ENCODE results near the gene MRPL54. TPM values are rescaled to one million over a fixed set of nuclear protein-coding genes. Genes with fewer than 3 reads are reported as not detected.
A peak's percentile ranks its signal among the peaks of the same experiment; 100 is the strongest.

The MRPL54 gene
- total RNA-seq, 1 experiment from 2014 or later: 67.1 TPM

DNA sequence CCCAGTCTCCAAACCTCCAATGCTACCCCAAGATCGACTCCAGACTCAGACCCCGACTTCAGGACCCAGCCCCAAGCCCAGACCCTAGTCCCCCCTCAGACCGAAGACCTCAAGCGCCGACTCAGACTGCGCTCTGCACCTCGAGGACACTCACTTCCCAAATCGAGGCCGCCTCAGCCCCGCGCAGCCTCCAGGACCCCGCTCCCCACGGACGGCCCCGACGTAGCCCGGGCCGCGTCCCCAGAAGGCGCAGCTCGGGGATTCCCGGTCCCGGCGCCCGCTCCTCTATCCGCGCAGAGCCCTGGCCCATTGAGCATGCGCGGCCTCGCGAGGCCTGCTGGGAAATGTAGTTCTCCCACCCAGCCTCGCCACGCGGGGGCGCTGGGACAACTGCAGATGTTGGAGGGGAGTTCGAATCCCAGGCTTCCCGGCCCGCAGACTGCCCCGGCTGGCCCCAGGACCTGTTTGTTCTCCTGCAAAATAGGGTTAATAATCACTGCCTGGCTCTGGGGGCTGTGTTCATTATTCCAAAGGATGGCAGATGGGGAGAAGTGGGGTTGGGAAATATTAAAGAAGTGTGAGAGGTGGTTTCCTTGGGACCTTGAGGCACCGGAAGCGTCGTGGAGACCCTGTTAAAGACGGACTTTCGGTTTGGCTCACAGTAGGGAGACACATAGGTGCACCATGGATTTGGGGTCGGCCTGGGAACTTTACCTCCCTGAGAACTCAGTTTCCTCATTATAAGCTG lies 926 bp upstream of the MRPL54 start, which contains the start of gene APBA3:
Gene APBA3, minus strand, starts transcription at position 311 of the 748 bp plus-strand sequence. CDS start 1,428 bp downstream, outside the sequence.
- Histone ChIP-seq H3K79me2 (ENCODE audit: insufficient read depth, low read length) (peaks cover 32% of the 10 kb centered on the region), H3K36me3 (ENCODE audit: control insufficient read depth in 1 of 2, insufficient read depth in 2 of 2, low read length in 2 of 2) (peaks cover 2 to 14% of the 10 kb centered on the region in 2 experiments; a peak in 2 of 4 replicates), H2AFZ (ENCODE audit: low read depth, low read length, poor library complexity, severe bottlenecking) (peak within 1 kb of the TSS; percentile 62), H3K27ac (ENCODE audit: low read depth, low read length) (peak within 1 kb of the TSS; percentile 93), H4K20me1 (ENCODE audit: insufficient read depth) (no peaks in the 10 kb centered on the region), H3K27me3 (ENCODE audit: insufficient read depth, low read length) (no peaks in the 10 kb centered on the region), H3K9me2 (ENCODE audit: insufficient read depth) (no peaks in the 10 kb centered on the region), H3K4me1 (ENCODE audit: control insufficient read depth in 1 of 2, insufficient read depth in 2 of 2, low read length in 2 of 2) (peaks cover 6 to 14% of the 10 kb centered on the region in 2 experiments; a peak in 2 of 4 replicates), H3K9ac (ENCODE audit: low read length) (peak within 1 kb of the TSS; percentile 85), H3K4me3 (replicated peaks in 1 of 2; ENCODE audit: low read depth in 1 of 2, low read length in 2 of 2) (peak within 1 kb of the TSS; percentile 77 to 99), H3K9me3 (ENCODE audit: control insufficient read depth in 1 of 2, insufficient read depth in 1 of 2, low read depth in 1 of 2, low read length in 2 of 2) (no peaks in the 10 kb centered on the region), H3K4me2 (ENCODE audit: low read length) (peak within 1 kb of the TSS; percentile 86)
- intact Hi-C loops (cut with micrococcal nuclease): loop anchor here (1.0 to 5.0 kb wide), 2 partner anchors 33 to 61 kb away; no protein-coding TSS in a partner anchor
- no TSS peak for BruUV-seq (replicated peaks)
- RAD21 ChIA-PET (ENCODE audit: low non-redundant PET in 1 of 2, low total read pairs in 2 of 2, uncharacterized antibody in 2 of 2, unreplicated experiment in 2 of 2): interaction anchor here in 1 of 2 experiments (1.6 kb wide), 1 partner anchor 88 kb away, joined by 3 read pairs; no protein-coding TSS in a partner anchor
- TF ChIP-seq, protein P1, sequence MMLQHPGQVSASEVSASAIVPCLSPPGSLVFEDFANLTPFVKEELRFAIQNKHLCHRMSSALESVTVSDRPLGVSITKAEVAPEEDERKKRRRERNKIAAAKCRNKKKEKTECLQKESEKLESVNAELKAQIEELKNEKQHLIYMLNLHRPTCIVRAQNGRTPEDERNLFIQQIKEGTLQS (IDR thresholded peaks at IDR 0.05): no peak
- no peak; the same call in 1 of the 2 replicates for TF ChIP-seq CBX3 (IDR thresholded peaks at IDR 0.05; ENCODE audit: low read depth)
- no peak for TF ChIP-seq RAD21 (IDR thresholded peaks at IDR 0.05; ENCODE audit: low read depth)
- TF ChIP-seq, protein P2, sequence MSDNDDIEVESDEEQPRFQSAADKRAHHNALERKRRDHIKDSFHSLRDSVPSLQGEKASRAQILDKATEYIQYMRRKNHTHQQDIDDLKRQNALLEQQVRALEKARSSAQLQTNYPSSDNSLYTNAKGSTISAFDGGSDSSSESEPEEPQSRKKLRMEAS (IDR thresholded peaks at IDR 0.05): peak; percentile 64; the same call in 1 of the 2 replicates
- TF ChIP-seq, protein P3, sequence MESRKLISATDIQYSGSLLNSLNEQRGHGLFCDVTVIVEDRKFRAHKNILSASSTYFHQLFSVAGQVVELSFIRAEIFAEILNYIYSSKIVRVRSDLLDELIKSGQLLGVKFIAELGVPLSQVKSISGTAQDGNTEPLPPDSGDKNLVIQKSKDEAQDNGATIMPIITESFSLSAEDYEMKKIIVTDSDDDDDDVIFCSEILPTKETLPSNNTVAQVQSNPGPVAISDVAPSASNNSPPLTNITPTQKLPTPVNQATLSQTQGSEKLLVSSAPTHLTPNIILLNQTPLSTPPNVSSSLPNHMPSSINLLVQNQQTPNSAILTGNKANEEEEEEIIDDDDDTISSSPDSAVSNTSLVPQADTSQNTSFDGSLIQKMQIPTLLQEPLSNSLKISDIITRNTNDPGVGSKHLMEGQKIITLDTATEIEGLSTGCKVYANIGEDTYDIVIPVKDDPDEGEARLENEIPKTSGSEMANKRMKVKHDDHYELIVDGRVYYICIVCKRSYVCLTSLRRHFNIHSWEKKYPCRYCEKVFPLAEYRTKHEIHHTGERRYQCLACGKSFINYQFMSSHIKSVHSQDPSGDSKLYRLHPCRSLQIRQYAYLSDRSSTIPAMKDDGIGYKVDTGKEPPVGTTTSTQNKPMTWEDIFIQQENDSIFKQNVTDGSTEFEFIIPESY (IDR thresholded peaks at IDR 0.05; ENCODE audit: extremely low read depth, insufficient replicate concordance, low read length): no peak
- TF ChIP-seq POLR2AphosphoS5 (IDR thresholded peaks at IDR 0.05; ENCODE audit: low read depth, low read length): peak; percentile 86
- peak; percentile 92 for TF ChIP-seq EGR1 (IDR thresholded peaks at IDR 0.05; ENCODE audit: low read depth)
- peak; percentile 59 for TF ChIP-seq YY1 (IDR thresholded peaks at IDR 0.05; ENCODE audit: extremely low read depth, insufficient replicate concordance, low read depth, low read length)
- TF ChIP-seq SIN3A (IDR thresholded peaks at IDR 0.05; ENCODE audit: low read depth): no peak
- TF ChIP-seq, protein P4, sequence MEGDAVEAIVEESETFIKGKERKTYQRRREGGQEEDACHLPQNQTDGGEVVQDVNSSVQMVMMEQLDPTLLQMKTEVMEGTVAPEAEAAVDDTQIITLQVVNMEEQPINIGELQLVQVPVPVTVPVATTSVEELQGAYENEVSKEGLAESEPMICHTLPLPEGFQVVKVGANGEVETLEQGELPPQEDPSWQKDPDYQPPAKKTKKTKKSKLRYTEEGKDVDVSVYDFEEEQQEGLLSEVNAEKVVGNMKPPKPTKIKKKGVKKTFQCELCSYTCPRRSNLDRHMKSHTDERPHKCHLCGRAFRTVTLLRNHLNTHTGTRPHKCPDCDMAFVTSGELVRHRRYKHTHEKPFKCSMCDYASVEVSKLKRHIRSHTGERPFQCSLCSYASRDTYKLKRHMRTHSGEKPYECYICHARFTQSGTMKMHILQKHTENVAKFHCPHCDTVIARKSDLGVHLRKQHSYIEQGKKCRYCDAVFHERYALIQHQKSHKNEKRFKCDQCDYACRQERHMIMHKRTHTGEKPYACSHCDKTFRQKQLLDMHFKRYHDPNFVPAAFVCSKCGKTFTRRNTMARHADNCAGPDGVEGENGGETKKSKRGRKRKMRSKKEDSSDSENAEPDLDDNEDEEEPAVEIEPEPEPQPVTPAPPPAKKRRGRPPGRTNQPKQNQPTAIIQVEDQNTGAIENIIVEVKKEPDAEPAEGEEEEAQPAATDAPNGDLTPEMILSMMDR (IDR thresholded peaks at IDR 0.05 in 2 of 3, conservative IDR thresholded peaks at IDR 0.05 in 1 of 3; ENCODE audit: borderline replicate concordance in 1 of 3, insufficient read depth in 1 of 3, low read depth in 2 of 3, low read length in 2 of 3): peak in 2 of 3 experiments; percentile 66 to 67; a peak in 5 of 6 replicates
- no peak for TF ChIP-seq EZH2 (IDR thresholded peaks at IDR 0.05)
- TF ChIP-seq FOSL1 (IDR thresholded peaks at IDR 0.05; ENCODE audit: low read depth): no peak
- peak; percentile 54 for TF ChIP-seq POLR2A (IDR thresholded peaks at IDR 0.05; ENCODE audit: borderline replicate concordance, extremely low read depth, insufficient read depth, insufficient read length)
- TF ChIP-seq SP1 (IDR thresholded peaks at IDR 0.05; ENCODE audit: low read depth): peak; percentile 62
- DNase-seq (ENCODE audit: low read depth, low spot score): peak; percentile 95
- POLR2A ChIA-PET: interaction anchor here (0.7 to 2.2 kb wide), 12 partner anchors 9 to 485 kb away, joined by 3 to 10 read pairs (median 5); partner anchors contain the start of genes EEF2 and TJP3
- peak; percentile 61 for ATAC-seq
- CTCF ChIA-PET: interaction anchor here (1.2 to 2.4 kb wide), 10 partner anchors 15 to 447 kb away, joined by 3 to 20 read pairs (median 4); no protein-coding TSS in a partner anchor

All from HCT116 (cell line).